Vagina (tissue), 2 donors: ENCODE results near the gene FYB2. TPM values are rescaled to one million over a fixed set of nuclear protein-coding genes. Genes with fewer than 3 reads are reported as not detected.

Experiments used
- DNase-seq, 2 donors: peaks; one replicate each; pipeline ENCODE4 v3.0.0-alpha.2; 2017; ENCODE audit errors: extremely low spot score in 2 of 2
- H3K27ac ChIP-seq: fragments of 200-600 bp; sonication (generic); one replicate; pipeline ENCODE4 v1.5.1; 2019
- H3K27me3 ChIP-seq: fragments of 200-600 bp; sonication (generic); one replicate; pipeline ENCODE4 v1.5.1; 2019
- H3K36me3 ChIP-seq, 2 donors: fragments of 200-600 bp; sonication (generic); one replicate each; pipeline ENCODE4 v1.5.1; 2017 to 2019
- H3K4me1 ChIP-seq: fragments of 200-600 bp; sonication (generic); one replicate; pipeline ENCODE4 v1.5.1; 2019
- H3K4me3 ChIP-seq, 2 donors: fragments of 200-600 bp; sonication (generic); 1 replicate in 1 of 2; 2 replicates in 1 of 2; pipeline ENCODE4 v1.5.1; 2016 to 2019
- H3K9me3 ChIP-seq: fragments of 200-600 bp; sonication (generic); one replicate; pipeline ENCODE4 v1.5.1; 2019
- CTCF ChIP-seq, 3 experiments: fragments of 450-650 bp in 2 of 3; fragments of 200-600 bp in 1 of 3; sonication (generic) in 1 of 3; IDR thresholded peaks; one replicate each; pipeline ENCODE4 v1.5.1; 2017 to 2019; ENCODE audit warnings: antibody characterized with exemption in 3 of 3, mild to moderate bottlenecking in 2 of 3, moderate library complexity in 2 of 3
- POLR2A ChIP-seq, 2 donors: fragments of 450-650 bp; IDR thresholded peaks; one replicate each; pipeline ENCODE4 v1.6.1; 2017; ENCODE audit warnings: antibody characterized with exemption in 2 of 2, mild to moderate bottlenecking in 2 of 2, moderate library complexity in 2 of 2
- POLR2AphosphoS5 ChIP-seq, 2 donors: sonication (generic); formaldehyde crosslinking; IDR thresholded peaks; one replicate each; pipeline ENCODE4 v1.9.0; 2017; ENCODE audit warnings: antibody characterized with exemption in 2 of 2, mild to moderate bottlenecking in 2 of 2, low read depth in 1 of 2; ENCODE audit not compliant: insufficient read depth in 1 of 2
- intact Hi-C: fragments of 100-400 bp; cut with DNase I; formaldehyde crosslinking; loops from one replicate; pipeline ENCODE4 v1.15.1; 2023
- total RNA-seq: library from RNA; depleted of rRNA; stranded (reverse); fragments of >200 nt; gene quantifications from one replicate; pipeline ENCODE4 v1.2.3, GENCODE V29; 2016

Gene FYB2
- total RNA-seq, 1 donor from 2014 or later = not detected

GRCh38 chr1:56726706-56727105 is 92.5 kb downstream of the FYB2 start:
- intact Hi-C loops = no loop called here

GRCh38 chr1:56719171-56719570 is 100.0 kb downstream of the FYB2 start:
- Histone ChIP-seq H3K27ac (no peak overlapping the region), H3K4me1 (no peaks in the 10 kb centered on the region), H3K9me3 (no peaks in the 10 kb centered on the region), H3K4me3 (no peak overlapping the region), H3K27me3 (no peaks in the 10 kb centered on the region), H3K36me3 (no peaks in the 10 kb centered on the region)
- TF ChIP-seq CTCF (IDR thresholded peaks at IDR 0.05) (no peak), POLR2A (IDR thresholded peaks at IDR 0.05) (no peak), POLR2AphosphoS5 (IDR thresholded peaks at IDR 0.05; ENCODE audit: insufficient read depth in 1 of 2, low read depth in 1 of 2) (no peak)
- intact Hi-C loops = no loop called here
- DNase-seq = no peak

More at GRCh38 chr1:56726706-56727105, 92.5 kb downstream of the FYB2 start:
- no peak for DNase-seq
- Histone ChIP-seq H3K9me3 (no peaks in the 10 kb centered on the region), H3K27me3 (no peaks in the 10 kb centered on the region), H3K27ac (no peak overlapping the region), H3K4me3 (no peak overlapping the region), H3K4me1 (no peaks in the 10 kb centered on the region), H3K36me3 (no peaks in the 10 kb centered on the region)
- TF ChIP-seq CTCF (IDR thresholded peaks at IDR 0.05) = no peak
- no peak for TF ChIP-seq POLR2AphosphoS5 (IDR thresholded peaks at IDR 0.05; ENCODE audit: insufficient read depth in 1 of 2, low read depth in 1 of 2)
- TF ChIP-seq POLR2A (IDR thresholded peaks at IDR 0.05) = no peak

GRCh38 chr1:56715156-56715555 is 104.0 kb downstream of the FYB2 start:
- no peak for TF ChIP-seq POLR2AphosphoS5 (IDR thresholded peaks at IDR 0.05; ENCODE audit: insufficient read depth in 1 of 2, low read depth in 1 of 2)
- TF ChIP-seq CTCF (IDR thresholded peaks at IDR 0.05) = no peak
- no peak for TF ChIP-seq POLR2A (IDR thresholded peaks at IDR 0.05)
- DNase-seq = no peak
- Histone ChIP-seq H3K9me3 (no peaks in the 10 kb centered on the region), H3K4me3 (no peak overlapping the region), H3K27me3 (no peaks in the 10 kb centered on the region), H3K36me3 (no peaks in the 10 kb centered on the region), H3K4me1 (no peaks in the 10 kb centered on the region), H3K27ac (no peak overlapping the region)
- intact Hi-C loops = no loop called here

GRCh38 chr1:56713112-56713511 is 106.1 kb downstream of the FYB2 start:
- TF ChIP-seq POLR2A (IDR thresholded peaks at IDR 0.05) (no peak), CTCF (IDR thresholded peaks at IDR 0.05) (no peak), POLR2AphosphoS5 (IDR thresholded peaks at IDR 0.05; ENCODE audit: insufficient read depth in 1 of 2, low read depth in 1 of 2) (no peak)

GRCh38 chr1:56712150-56712549 is 107.1 kb downstream of the FYB2 start:
- no peaks in the 10 kb centered on the region for H3K27me3 ChIP-seq
- no peak overlapping the region for H3K4me3 ChIP-seq
- DNase-seq = no peak
- no peaks in the 10 kb centered on the region for H3K4me1 ChIP-seq
- H3K36me3 ChIP-seq = no peaks in the 10 kb centered on the region
- intact Hi-C loops = no loop called here
- no peak overlapping the region for H3K27ac ChIP-seq
- H3K9me3 ChIP-seq = no peaks in the 10 kb centered on the region
- TF ChIP-seq CTCF (IDR thresholded peaks at IDR 0.05) = no peak
- TF ChIP-seq POLR2A (IDR thresholded peaks at IDR 0.05) = no peak
- TF ChIP-seq POLR2AphosphoS5 (IDR thresholded peaks at IDR 0.05; ENCODE audit: insufficient read depth in 1 of 2, low read depth in 1 of 2) = no peak

More at GRCh38 chr1:56713112-56713511, 106.1 kb downstream of the FYB2 start:
- Histone ChIP-seq H3K4me3 (no peak overlapping the region), H3K27me3 (no peaks in the 10 kb centered on the region), H3K36me3 (no peaks in the 10 kb centered on the region), H3K4me1 (no peaks in the 10 kb centered on the region), H3K9me3 (no peaks in the 10 kb centered on the region), H3K27ac (no peak overlapping the region)
- DNase-seq = no peak
- intact Hi-C loops = no loop called here
